Measurements from ENCODE around the gene PHYH. TPM values are rescaled to one million over a fixed set of nuclear protein-coding genes. Genes with fewer than 3 reads are reported as not detected.

Gene PHYH
- total and polyA plus RNA-seq, 2 of the 4 experiments (the other 2 are of a cell fraction), result 10.9 to 13.4 TPM

- BruUV-seq (replicated peaks), result no TSS peak
- POLR2A ChIA-PET (ENCODE audit: unreplicated experiment), result no interaction called here
- Histone ChIP-seq H2BK120ac (ENCODE audit: low read depth, low read length) (no peak overlapping the region), H4K91ac (ENCODE audit: insufficient read depth, low read depth, low read length) (no peak overlapping the region), H2AK9ac (replicated peaks; ENCODE audit: low read depth, low read length, poor library complexity) (no peak overlapping the region), H3K4me3 (ENCODE audit: insufficient read depth, low read depth, low read length) (peak overlapping the region; percentile 35; the same call in 1 of the 2 replicates), H3K14ac (replicated peaks; ENCODE audit: low read depth, low read length) (no peak overlapping the region), H3K18ac (ENCODE audit: low read depth, low read length) (no peak overlapping the region), H4K5ac (ENCODE audit: low read depth, low read length) (no peak overlapping the region), H2AFZ (replicated peaks; ENCODE audit: low read length, poor library complexity) (peak overlapping the region; percentile 91), H3K27ac (ENCODE audit: insufficient read depth, low read length) (no peak overlapping the region), H3K9me3 (ENCODE audit: control insufficient read depth, insufficient read depth, low read length) (no peaks in the 10 kb centered on the region), H2BK5ac (ENCODE audit: low read depth, low read length, poor library complexity, severe bottlenecking) (no peak overlapping the region), H3K4ac (ENCODE audit: low read depth, low read length) (no peak overlapping the region), H3K79me1 (ENCODE audit: low read depth in 1 of 2, low read length in 2 of 2) (no peaks in the 10 kb centered on the region), H2AK5ac (ENCODE audit: low read depth, low read length) (no peak overlapping the region; the same call in 1 of the 2 replicates), H3K36me3 (ENCODE audit: control insufficient read depth, insufficient read depth, low read length) (no peaks in the 10 kb centered on the region), H3K56ac (ENCODE audit: extremely low read depth, insufficient read depth, low read length) (no peak overlapping the region), H3K23ac (ENCODE audit: low read depth, low read length) (no peak overlapping the region), H4K8ac (ENCODE audit: low read depth in 2 of 2, low read length in 2 of 2) (no peak overlapping the region), H3K27me3 (ENCODE audit: control insufficient read depth, insufficient read depth, low read length) (no peaks in the 10 kb centered on the region), H2BK20ac (ENCODE audit: low read depth, low read length) (no peak overlapping the region), H4K20me1 (ENCODE audit: insufficient read depth, low read length) (no peaks in the 10 kb centered on the region), H3K9me1 (ENCODE audit: insufficient read depth, low read length) (peaks cover 3% of the 10 kb centered on the region), H3K9ac (ENCODE audit: low read depth, low read length) (no peak overlapping the region), H3K4me1 (ENCODE audit: control insufficient read depth, insufficient read depth, low read length) (peaks cover 3% of the 10 kb centered on the region; the same call in 1 of the 2 replicates), H3K4me2 (ENCODE audit: low read depth, low read length) (peak overlapping the region; percentile 59), H2BK15ac (ENCODE audit: low read depth, low read length) (no peak overlapping the region)
- 0% methylated on average over 3 of the region's 14 CpGs; no CpG with 5 or more reads in 1 of the 2 experiments for WGBS, 2 experiments (ENCODE audit: extremely low coverage in 2 of 2, insufficient read length in 1 of 2)
- CTCF ChIA-PET, result interaction anchor here (1.2 to 1.3 kb wide), 2 partner anchors 28 to 31 kb away, joined by 3 to 7 read pairs; no protein-coding TSS in a partner anchor
- in situ Hi-C loops (cut with MboI; ENCODE audit: low sequenced_read_pairs) (no loop called here), intact Hi-C loops (cut with micrococcal nuclease) (no loop called here), dilution Hi-C loops (cut with HindIII; ENCODE audit: low sequenced_read_pairs, unreplicated experiment) (no loop called here)
- DNase-seq (peak; percentile 22), ATAC-seq (ENCODE audit: low read depth) (peak; percentile 81)
- no peak for TF ChIP-seq RCOR1 (IDR thresholded peaks at IDR 0.05; ENCODE audit: insufficient replicate concordance, low read length)
- peak; percentile 39; the same call in 1 of the 2 replicates for TF ChIP-seq RAD21 (IDR thresholded peaks at IDR 0.05; ENCODE audit: low read length)
- TF ChIP-seq CTCF (conservative IDR thresholded peaks at IDR 0.05; ENCODE audit: low read depth, low read length), result peak; percentile 45
- no peak for TF ChIP-seq POLR2A (IDR thresholded peaks at IDR 0.05; ENCODE audit: low read depth, low read length)
- TF ChIP-seq SMC3 (IDR thresholded peaks at IDR 0.05; ENCODE audit: low read depth, low read length), result peak; percentile 29
Observed at GRCh38 chr10:13271552-13272163, 28.2 kb downstream of the PHYH start.
